Loucy (cell line): ENCODE results near the gene AMPD2.

Source experiments
- H2AFZ ChIP-seq: fragments of 200-600 bp; sonication (generic); 2 replicates; pipeline ENCODE4 v1.6.0; 2016; ENCODE audit warnings: antibody characterized with exemption, mild to moderate bottlenecking, low read length, moderate library complexity
- H3F3A ChIP-seq: fragments of 200-600 bp; 2 replicates; pipeline ENCODE4 v1.6.0; 2016; ENCODE audit warnings: antibody characterized with exemption, low read depth, mild to moderate bottlenecking
- H3K27me3 ChIP-seq: fragments of 200-600 bp; sonication (generic); 2 replicates; pipeline ENCODE4 v1.6.1; 2014; ENCODE audit warnings: low read length, mild to moderate bottlenecking; ENCODE audit not compliant: insufficient read depth, poor library complexity, severe bottlenecking
- H3K36me3 ChIP-seq: fragments of 200-600 bp; sonication (generic); 2 replicates; pipeline ENCODE4 v1.6.1; 2016; ENCODE audit warnings: low read length; ENCODE audit not compliant: insufficient read depth
- H3K4me1 ChIP-seq: fragments of 200-600 bp; sonication (generic); 2 replicates; pipeline ENCODE4 v1.5.1; 2014; ENCODE audit warnings: low read length, mild to moderate bottlenecking; ENCODE audit not compliant: insufficient read depth, poor library complexity, severe bottlenecking
- H3K4me2 ChIP-seq: fragments of 200-600 bp; sonication (generic); 2 replicates; pipeline ENCODE4 v1.6.0; 2014; ENCODE audit warnings: antibody characterized with exemption, low read length, low read depth, mild to moderate bottlenecking; ENCODE audit not compliant: poor library complexity, severe bottlenecking
- H3K4me3 ChIP-seq: fragments of 200-600 bp; sonication (generic); 2 replicates; pipeline ENCODE4 v1.5.1; 2014; ENCODE audit warnings: low read length, mild to moderate bottlenecking, mixed read lengths; ENCODE audit not compliant: poor library complexity, severe bottlenecking
- H3K79me2 ChIP-seq: fragments of 200-600 bp; sonication (generic); 2 replicates; pipeline ENCODE4 v1.6.1; 2014; ENCODE audit warnings: low read length; ENCODE audit not compliant: insufficient read depth
- H3K9ac ChIP-seq: fragments of 200-600 bp; sonication (generic); 2 replicates; pipeline ENCODE4 v1.6.0; 2014; ENCODE audit warnings: mild to moderate bottlenecking, low read depth, low read length, moderate library complexity; ENCODE audit not compliant: poor library complexity, severe bottlenecking
- H3K9me2 ChIP-seq: fragments of 200-600 bp; sonication (generic); replicated peaks from 2 replicates; pipeline ENCODE4 v1.6.1; 2016; ENCODE audit warnings: low read depth, low read length, mixed read lengths
- H3K9me3 ChIP-seq: fragments of 200-600 bp; sonication (generic); 2 replicates; pipeline ENCODE4 v1.6.1; 2014; ENCODE audit warnings: mild to moderate bottlenecking, antibody characterized with exemption, low read length, low read depth; ENCODE audit not compliant: insufficient read depth
- H4K20me1 ChIP-seq: fragments of 200-600 bp; sonication (generic); 2 replicates; pipeline ENCODE4 v1.6.0; 2014; ENCODE audit warnings: antibody characterized with exemption, low read length, mild to moderate bottlenecking; ENCODE audit not compliant: insufficient read depth, poor library complexity, severe bottlenecking
- CTCF ChIP-seq: fragments of 200-600 bp; sonication (generic); conservative IDR thresholded peaks from 2 replicates; pipeline ENCODE4 v1.5.1; 2014; ENCODE audit warnings: mild to moderate bottlenecking, antibody characterized with exemption, low read length
- EZH2phosphoT487 ChIP-seq: fragments of 200-600 bp; IDR thresholded peaks from 2 replicates; pipeline ENCODE4 v1.6.1; 2018; ENCODE audit warnings: antibody characterized with exemption, mild to moderate bottlenecking, moderate library complexity, borderline replicate concordance

AMPD2 gene

DNA sequence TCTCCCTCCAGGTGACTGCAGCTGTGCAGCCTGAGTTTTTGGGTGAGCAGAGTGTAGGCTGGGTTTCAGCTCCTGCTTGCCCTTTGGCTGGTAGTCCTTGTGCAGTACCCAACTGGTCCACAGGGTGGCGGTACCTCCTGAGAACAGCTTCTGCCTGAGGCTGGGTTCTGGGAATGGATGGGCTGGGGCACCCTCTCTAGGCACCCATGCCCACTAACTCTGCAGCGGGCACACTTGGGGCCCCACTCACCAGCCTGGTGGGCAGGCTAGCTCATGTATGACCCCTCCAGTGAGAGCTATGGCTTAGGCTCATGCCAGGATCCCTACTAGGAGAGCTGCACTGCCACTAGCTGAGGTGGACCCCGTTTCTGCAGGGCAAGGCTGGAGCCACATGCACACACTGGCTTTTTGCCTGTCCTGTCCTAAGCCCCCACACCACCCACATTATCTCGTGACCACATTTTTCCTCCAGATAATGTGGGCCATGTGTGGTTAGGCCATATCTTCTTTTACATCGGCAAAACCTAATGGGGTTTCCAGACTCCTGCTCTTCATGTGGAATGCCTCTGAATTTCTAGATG, 20.7 kb downstream of the AMPD2 start:
- TF ChIP-seq CTCF, result peak; percentile 97
- no peak for TF ChIP-seq EZH2phosphoT487
- no peaks in the 10 kb centered on the region for H3K9me3 ChIP-seq
- H3K9ac ChIP-seq, result no peak overlapping the region
- H2AFZ ChIP-seq, result peak overlapping the region; percentile 47
- no peaks in the 10 kb centered on the region for H3K79me2 ChIP-seq
- H3K4me3 ChIP-seq, result no peak overlapping the region
- H3K4me1 ChIP-seq, result peaks cover 6% of the 10 kb centered on the region
- no peaks in the 10 kb centered on the region for H3K27me3 ChIP-seq
- no peaks in the 10 kb centered on the region for H3K9me2 ChIP-seq
- no peaks in the 10 kb centered on the region for H3K36me3 ChIP-seq
- no peaks in the 10 kb centered on the region for H4K20me1 ChIP-seq
- H3F3A ChIP-seq, result no peaks in the 10 kb centered on the region; the same call in 1 of the 2 replicates
- H3K4me2 ChIP-seq, result no peak overlapping the region

DNA sequence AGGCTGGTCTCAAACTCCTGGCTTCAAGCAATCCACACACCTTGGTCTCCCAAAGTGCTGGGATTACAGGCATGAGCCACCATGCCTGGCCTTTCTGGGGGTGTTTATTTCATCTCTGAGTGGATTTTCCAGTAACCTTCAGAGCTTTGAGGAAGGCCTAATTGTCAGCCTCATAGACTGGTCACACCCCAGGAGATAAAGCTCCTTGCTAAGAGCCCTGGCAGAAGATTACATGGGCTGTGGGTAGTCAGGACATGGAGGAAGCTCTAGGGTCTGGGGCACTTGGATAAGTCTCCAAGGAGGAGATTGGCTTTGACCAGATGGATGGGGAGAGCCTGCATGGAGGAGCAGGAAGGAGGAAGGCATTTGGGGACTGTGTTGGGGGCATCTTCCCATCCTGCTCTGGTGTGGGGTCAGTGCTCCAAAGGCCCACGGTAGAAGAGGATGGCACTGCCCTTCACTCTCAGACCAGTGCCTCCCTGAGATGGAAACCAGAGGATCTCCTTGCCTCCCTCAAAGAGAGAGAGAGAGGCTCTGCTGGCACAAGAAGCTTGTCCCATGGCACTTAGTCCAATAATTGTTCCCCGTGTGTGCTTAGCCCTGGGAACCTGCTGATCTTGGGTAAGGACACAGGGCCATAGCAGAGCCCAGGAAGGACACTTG, 21.6 kb downstream of the AMPD2 start:
- Histone ChIP-seq H4K20me1 (no peaks in the 10 kb centered on the region), H3K9ac (no peak overlapping the region), H3K79me2 (no peaks in the 10 kb centered on the region), H3K4me3 (no peak overlapping the region), H3K4me1 (peaks cover 6% of the 10 kb centered on the region), H3K4me2 (no peak overlapping the region), H3K9me2 (no peaks in the 10 kb centered on the region), H2AFZ (no peak overlapping the region), H3F3A (no peaks in the 10 kb centered on the region; the same call in 1 of the 2 replicates), H3K9me3 (no peaks in the 10 kb centered on the region), H3K36me3 (no peaks in the 10 kb centered on the region), H3K27me3 (no peaks in the 10 kb centered on the region)
- no peak for TF ChIP-seq CTCF
- TF ChIP-seq EZH2phosphoT487, result no peak

DNA sequence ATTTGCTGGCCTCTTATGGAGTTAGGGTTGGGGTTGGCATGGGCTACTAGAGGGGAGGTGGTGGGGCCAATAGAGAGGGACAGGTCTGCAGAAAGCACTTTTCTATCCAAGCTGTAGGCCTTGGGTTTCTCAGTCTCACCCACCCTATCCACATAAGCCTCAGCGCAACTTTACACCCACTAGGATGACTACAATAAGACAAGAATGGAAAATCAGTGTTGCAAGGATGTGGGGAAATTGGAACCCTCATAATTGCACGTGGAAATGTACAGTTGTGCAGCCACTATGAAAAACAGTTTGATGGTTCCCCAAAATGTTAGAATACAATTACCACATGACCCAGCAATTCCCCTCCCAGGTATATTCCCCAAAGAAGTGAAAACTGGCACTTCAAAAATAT, 22.2 kb downstream of the AMPD2 start:
- H3K4me1 ChIP-seq, result peaks cover 6% of the 10 kb centered on the region

More for the DNA sequence above, 22.2 kb downstream of the AMPD2 start:
- no peaks in the 10 kb centered on the region for H3K9me3 ChIP-seq
- H3K4me2 ChIP-seq, result no peak overlapping the region
- no peaks in the 10 kb centered on the region for H3K79me2 ChIP-seq
- no peaks in the 10 kb centered on the region for H3K27me3 ChIP-seq
- H3K9ac ChIP-seq, result no peak overlapping the region
- no peaks in the 10 kb centered on the region; the same call in 1 of the 2 replicates for H3F3A ChIP-seq
- H4K20me1 ChIP-seq, result no peaks in the 10 kb centered on the region
- H3K9me2 ChIP-seq, result no peaks in the 10 kb centered on the region
- TF ChIP-seq CTCF (no peak), EZH2phosphoT487 (no peak)
- no peak overlapping the region for H3K4me3 ChIP-seq
- H3K36me3 ChIP-seq, result no peaks in the 10 kb centered on the region
- no peak overlapping the region for H2AFZ ChIP-seq
